ENCODE data around the gene CCDC73. TPM values are rescaled to one million over a fixed set of nuclear protein-coding genes. Genes with fewer than 3 reads are reported as not detected.

CCDC73 gene
- polyA plus RNA-seq, 1 donor (not counting 4 experiments of a cell fraction or from before 2014, with no cell fraction given), result not detected

DNA sequence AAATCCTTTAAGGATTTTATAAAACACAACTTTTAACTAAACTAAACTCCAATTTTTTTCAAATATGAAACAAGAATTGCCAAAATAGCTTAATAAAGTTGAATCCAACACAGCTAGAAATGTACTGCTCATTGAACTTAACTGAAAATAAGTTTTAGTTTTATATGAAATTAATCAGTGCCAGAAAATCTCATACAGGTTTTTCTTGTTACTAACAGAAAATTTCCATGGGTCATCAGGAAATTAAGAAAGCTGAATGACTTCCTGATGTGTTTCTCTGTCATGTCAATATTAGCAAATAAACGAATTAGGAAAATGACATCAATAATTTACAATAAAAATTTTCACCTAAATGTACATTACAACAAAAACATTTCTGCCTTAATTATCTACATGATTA, 3.5 kb downstream of the CCDC73 start:
- dilution Hi-C loops (cut with MboI; ENCODE audit: extremely low pct_ligation_motif_present, low sequenced_read_pairs), result no loop called here
- no peak overlapping the region for H3K4me3 ChIP-seq (ENCODE audit: control insufficient read depth in 2 of 3, extremely low read depth in 1 of 3, insufficient read depth in 2 of 3, low read depth in 1 of 3, low read length in 3 of 3)
- no peak for FAIRE-seq
- H3K9me1 ChIP-seq (ENCODE audit: control insufficient read depth, extremely low read depth, insufficient read depth, low read length), result no peaks in the 10 kb centered on the region
- TF ChIP-seq, protein P1, sequence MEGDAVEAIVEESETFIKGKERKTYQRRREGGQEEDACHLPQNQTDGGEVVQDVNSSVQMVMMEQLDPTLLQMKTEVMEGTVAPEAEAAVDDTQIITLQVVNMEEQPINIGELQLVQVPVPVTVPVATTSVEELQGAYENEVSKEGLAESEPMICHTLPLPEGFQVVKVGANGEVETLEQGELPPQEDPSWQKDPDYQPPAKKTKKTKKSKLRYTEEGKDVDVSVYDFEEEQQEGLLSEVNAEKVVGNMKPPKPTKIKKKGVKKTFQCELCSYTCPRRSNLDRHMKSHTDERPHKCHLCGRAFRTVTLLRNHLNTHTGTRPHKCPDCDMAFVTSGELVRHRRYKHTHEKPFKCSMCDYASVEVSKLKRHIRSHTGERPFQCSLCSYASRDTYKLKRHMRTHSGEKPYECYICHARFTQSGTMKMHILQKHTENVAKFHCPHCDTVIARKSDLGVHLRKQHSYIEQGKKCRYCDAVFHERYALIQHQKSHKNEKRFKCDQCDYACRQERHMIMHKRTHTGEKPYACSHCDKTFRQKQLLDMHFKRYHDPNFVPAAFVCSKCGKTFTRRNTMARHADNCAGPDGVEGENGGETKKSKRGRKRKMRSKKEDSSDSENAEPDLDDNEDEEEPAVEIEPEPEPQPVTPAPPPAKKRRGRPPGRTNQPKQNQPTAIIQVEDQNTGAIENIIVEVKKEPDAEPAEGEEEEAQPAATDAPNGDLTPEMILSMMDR (optimal IDR thresholded peaks at IDR 0.05 in 1 of 3, IDR thresholded peaks at IDR 0.05 in 1 of 3, conservative IDR thresholded peaks at IDR 0.05 in 1 of 3; ENCODE audit: extremely low read depth in 1 of 3, insufficient read depth in 2 of 3, low read length in 3 of 3), result no peak
- TF ChIP-seq EZH2 (IDR thresholded peaks at IDR 0.05; ENCODE audit: low read length), result no peak
- H3K9me3 ChIP-seq (ENCODE audit: control insufficient read depth, low read depth, low read length), result no peaks in the 10 kb centered on the region
- H3K4me1 ChIP-seq (ENCODE audit: control insufficient read depth, extremely low read depth, insufficient read depth, low read length), result no peaks in the 10 kb centered on the region
- H3K36me3 ChIP-seq (ENCODE audit: control insufficient read depth in 2 of 2, extremely low read depth in 1 of 2, insufficient read depth in 2 of 2, low read length in 2 of 2), result no peaks in the 10 kb centered on the region
- H2AFZ ChIP-seq (ENCODE audit: control insufficient read depth, low read length), result no peak overlapping the region
- H4K20me1 ChIP-seq (ENCODE audit: control insufficient read depth, extremely low read depth, insufficient read depth, low read length), result no peaks in the 10 kb centered on the region
- H3K9ac ChIP-seq (ENCODE audit: control insufficient read depth, extremely low read depth, insufficient read depth, low read length), result no peak overlapping the region
- no peaks in the 10 kb centered on the region for H3K79me2 ChIP-seq (ENCODE audit: control insufficient read depth, insufficient read depth, low read length)
- no peaks in the 10 kb centered on the region for H3K27me3 ChIP-seq (ENCODE audit: control insufficient read depth, extremely low read depth, insufficient read depth, low read length)
- DNase-seq (ENCODE audit: low read depth, low spot score), result no peak
- H3K27ac ChIP-seq (ENCODE audit: control insufficient read depth, insufficient read depth, low read length), result no peak overlapping the region
- H3K4me2 ChIP-seq (ENCODE audit: control insufficient read depth, extremely low read depth, insufficient read depth, low read depth, low read length), result no peak overlapping the region

DNA sequence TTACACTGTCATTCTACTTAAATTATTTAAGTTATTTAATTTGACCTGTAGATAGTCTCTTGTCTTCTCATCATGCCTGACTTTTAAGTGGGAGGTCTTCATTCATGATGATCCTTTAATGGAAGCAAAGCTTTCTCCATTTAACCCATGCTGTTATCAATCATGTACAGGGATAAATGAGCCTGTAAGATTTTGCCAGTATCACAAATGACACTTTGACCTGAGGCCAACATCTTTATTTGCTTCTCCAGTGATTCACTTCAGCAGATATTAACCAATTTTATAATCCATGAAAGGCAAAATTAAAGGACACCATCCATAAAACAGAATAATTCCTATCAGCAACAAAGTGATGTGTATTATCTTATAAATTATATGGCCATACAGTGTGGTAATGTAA, 7.7 kb downstream of the CCDC73 start:
- Histone ChIP-seq H3K9me3 (ENCODE audit: control insufficient read depth, low read depth, low read length) (no peaks in the 10 kb centered on the region), H4K20me1 (ENCODE audit: control insufficient read depth, extremely low read depth, insufficient read depth, low read length) (no peaks in the 10 kb centered on the region), H3K79me2 (ENCODE audit: control insufficient read depth, insufficient read depth, low read length) (no peaks in the 10 kb centered on the region), H3K9me1 (ENCODE audit: control insufficient read depth, extremely low read depth, insufficient read depth, low read length) (no peaks in the 10 kb centered on the region), H3K9ac (ENCODE audit: control insufficient read depth, extremely low read depth, insufficient read depth, low read length) (no peak overlapping the region), H3K27me3 (ENCODE audit: control insufficient read depth, extremely low read depth, insufficient read depth, low read length) (no peaks in the 10 kb centered on the region), H3K4me3 (ENCODE audit: control insufficient read depth in 2 of 3, extremely low read depth in 1 of 3, insufficient read depth in 2 of 3, low read depth in 1 of 3, low read length in 3 of 3) (no peak overlapping the region), H3K4me1 (ENCODE audit: control insufficient read depth, extremely low read depth, insufficient read depth, low read length) (no peaks in the 10 kb centered on the region), H2AFZ (ENCODE audit: control insufficient read depth, low read length) (no peak overlapping the region), H3K4me2 (ENCODE audit: control insufficient read depth, extremely low read depth, insufficient read depth, low read depth, low read length) (no peak overlapping the region), H3K27ac (ENCODE audit: control insufficient read depth, insufficient read depth, low read length) (no peak overlapping the region), H3K36me3 (ENCODE audit: control insufficient read depth in 2 of 2, extremely low read depth in 1 of 2, insufficient read depth in 2 of 2, low read length in 2 of 2) (no peaks in the 10 kb centered on the region)
- dilution Hi-C loops (cut with MboI; ENCODE audit: extremely low pct_ligation_motif_present, low sequenced_read_pairs), result no loop called here
- DNase-seq (ENCODE audit: low read depth, low spot score) (no peak), FAIRE-seq (no peak)
- TF ChIP-seq, protein P1 (optimal IDR thresholded peaks at IDR 0.05 in 1 of 3, IDR thresholded peaks at IDR 0.05 in 1 of 3, conservative IDR thresholded peaks at IDR 0.05 in 1 of 3; ENCODE audit: extremely low read depth in 1 of 3, insufficient read depth in 2 of 3, low read length in 3 of 3), result no peak
